ENCODE results near the gene SLC8A1.

DNA sequence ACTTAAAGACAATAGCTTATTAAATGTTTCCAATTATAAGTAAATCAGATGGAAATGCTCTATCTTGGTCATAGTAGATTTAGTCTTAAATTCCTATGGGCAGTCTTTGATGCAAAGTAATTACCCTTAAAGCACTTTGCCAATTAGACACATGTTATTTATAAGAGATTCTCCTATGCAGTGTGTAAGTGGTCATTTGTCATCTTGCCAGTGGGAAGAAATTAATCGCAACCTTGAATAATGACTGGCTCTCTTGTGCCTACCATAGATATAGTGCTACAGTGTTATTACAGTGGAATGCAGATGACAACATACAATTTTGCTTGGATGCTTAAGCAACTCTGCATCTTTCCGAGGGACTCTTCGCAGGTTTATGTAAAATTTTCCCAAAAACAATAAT is 361.8 kb downstream of the SLC8A1 start:
- no peak for TF ChIP-seq CTCF (IDR thresholded peaks at IDR 0.05)
- TF ChIP-seq EZH2 (IDR thresholded peaks at IDR 0.05): no peak

Data from neural progenitor cell (in vitro differentiated cells).